Muscle of back (tissue), 11 donors: ENCODE measurements around the gene PDE6B. TPM values are rescaled to one million over a fixed set of nuclear protein-coding genes. Genes with fewer than 3 reads are reported as not detected.
"Not testable (repeated sequence)": the region's sequence is repeated elsewhere in the genome, so short reads cannot be mapped to it uniquely, and the experiment has no call there.

Experiments
- DNase-seq, 3 donors: peaks; one replicate each; pipeline versions ENCODE4 v3.0.0 to v3.0.0-alpha.2; 2013
- polyA plus RNA-seq, 10 donors: library from polyadenylated mRNA; unstranded; fragments of 120-200 nt; gene quantifications; one replicate each; pipeline ENCODE4 v1.2.1, GENCODE V29; 2013; ENCODE audit not compliant: insufficient read length in 10 of 10

The PDE6B gene
- polyA plus RNA-seq, 10 donors: 10.0 to 17.6 (median 12.5) TPM

DNA sequence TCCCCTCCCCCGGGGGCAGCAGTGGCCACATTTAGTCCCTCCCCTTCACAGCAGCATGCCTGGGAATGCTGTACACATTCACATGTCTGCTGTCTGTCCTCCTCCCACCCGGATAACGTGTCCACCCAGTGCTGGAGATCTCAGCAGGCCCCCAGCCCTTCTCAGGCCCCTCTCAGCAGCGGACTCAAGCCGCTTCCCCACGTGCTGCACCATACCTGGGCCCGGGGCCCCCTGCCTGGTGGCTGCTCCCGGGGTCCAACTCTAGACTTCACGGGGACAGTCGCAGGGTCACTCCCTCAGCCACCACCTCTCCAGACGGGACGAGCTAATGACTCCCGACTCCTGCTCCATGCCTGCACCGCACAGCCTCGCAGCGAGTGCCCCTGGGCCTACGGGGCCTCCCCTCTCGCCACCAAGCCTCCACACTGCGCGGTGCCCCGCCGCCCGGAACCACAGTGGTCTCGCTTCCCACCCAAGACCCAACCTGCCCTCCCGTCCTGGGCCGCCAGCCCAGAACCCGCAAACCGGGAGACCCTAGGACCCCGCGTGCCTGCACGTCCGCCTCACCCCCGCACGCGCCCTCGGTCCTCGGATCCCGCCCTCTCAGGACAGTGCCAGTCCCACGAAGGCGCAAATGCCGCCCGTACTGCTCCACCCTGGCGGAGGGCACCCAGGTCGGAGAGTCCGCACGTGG lies 79.0 kb downstream of the PDE6B start:
- no peak for DNase-seq

DNA sequence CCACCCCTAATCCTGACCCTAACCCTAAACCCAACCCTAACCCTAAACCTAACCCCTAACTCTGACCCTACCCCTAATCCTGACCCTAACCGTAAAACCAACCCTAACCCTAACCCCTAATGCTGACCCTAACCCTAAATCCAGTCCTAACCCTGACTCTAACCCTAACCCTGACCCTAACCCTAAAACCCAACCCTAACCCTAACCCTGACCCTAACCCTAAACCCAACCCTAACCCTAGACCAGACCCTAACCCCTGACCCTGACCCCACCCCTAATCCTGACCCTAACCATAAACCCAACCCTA lies 79.6 kb downstream of the PDE6B start:
- DNase-seq: no peak

DNA sequence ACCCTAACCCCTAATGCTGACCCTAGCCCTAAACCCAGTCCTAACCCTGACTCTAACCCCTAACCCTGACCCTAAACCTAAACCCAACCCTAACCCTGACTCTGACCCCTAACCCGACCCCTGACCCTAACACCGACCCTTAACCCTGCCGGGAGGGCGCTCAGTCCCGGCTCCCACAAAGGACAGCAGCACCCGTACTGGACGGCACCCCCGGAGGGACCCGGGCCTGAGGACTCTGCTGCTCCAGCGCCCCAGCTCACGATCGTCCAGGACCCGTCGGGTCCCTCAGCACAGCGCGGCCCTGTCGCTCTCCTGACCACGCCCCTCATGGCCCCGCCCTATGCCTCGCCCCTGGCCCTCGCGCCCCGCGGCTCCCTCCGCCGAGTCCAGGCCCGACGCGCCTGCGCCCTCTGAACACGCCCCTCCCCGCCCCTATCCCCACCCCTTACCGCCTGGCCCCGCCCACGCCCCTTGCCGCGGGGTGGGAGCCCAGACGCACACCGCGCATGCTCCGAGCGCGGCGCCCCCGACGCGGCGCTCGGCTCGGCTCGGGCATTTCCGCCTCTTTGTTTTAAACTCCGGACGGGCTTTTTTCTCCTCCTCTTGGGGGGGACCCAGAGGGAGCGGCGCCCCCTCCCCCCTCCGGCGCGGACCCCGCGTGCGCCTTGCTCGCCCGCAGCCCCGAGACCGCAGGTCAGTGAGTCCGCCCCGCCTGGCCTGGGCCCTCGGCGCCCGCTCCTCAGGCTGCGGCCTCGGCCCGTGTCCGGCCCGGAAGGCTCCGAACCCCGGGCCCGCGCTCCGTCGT lies 80.1 kb downstream of the PDE6B start, which contains the start of gene PCGF3:
PCGF3 (plus strand) TSS at position 555 of the 805 bp plus-strand sequence. CDS start 27,849 bp downstream, outside the sequence.
- peak; percentile 94 to 97 (median 96) for DNase-seq

DNA sequence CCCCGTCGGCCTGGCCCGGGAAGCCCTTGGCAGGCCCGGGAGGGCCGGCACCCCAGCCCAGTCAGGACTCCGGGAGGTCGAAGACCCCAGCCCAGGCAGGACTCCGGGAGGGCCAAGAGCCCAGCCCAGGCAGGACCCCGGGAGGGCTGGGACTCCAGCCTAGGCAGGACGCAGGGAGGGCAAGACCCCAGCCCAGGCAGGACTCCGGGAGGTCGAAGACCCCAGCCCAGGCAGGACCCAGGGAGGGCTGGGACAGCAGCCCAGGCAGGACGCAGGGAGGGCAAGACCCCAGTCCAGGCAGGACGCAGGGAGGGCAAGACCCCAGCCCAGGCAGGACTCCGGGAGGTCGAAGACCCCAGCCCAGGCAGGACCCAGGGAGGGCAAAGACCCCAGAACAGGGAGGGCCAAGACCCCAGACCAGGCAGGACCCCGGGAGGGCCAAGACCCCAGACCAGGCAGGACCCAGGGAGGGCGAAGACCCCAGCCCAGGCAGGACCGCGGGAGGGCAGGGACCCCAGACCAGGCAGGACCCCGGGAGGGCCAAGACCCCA lies 80.8 kb downstream of the PDE6B start:
- not testable (repeated sequence) for DNase-seq

DNA sequence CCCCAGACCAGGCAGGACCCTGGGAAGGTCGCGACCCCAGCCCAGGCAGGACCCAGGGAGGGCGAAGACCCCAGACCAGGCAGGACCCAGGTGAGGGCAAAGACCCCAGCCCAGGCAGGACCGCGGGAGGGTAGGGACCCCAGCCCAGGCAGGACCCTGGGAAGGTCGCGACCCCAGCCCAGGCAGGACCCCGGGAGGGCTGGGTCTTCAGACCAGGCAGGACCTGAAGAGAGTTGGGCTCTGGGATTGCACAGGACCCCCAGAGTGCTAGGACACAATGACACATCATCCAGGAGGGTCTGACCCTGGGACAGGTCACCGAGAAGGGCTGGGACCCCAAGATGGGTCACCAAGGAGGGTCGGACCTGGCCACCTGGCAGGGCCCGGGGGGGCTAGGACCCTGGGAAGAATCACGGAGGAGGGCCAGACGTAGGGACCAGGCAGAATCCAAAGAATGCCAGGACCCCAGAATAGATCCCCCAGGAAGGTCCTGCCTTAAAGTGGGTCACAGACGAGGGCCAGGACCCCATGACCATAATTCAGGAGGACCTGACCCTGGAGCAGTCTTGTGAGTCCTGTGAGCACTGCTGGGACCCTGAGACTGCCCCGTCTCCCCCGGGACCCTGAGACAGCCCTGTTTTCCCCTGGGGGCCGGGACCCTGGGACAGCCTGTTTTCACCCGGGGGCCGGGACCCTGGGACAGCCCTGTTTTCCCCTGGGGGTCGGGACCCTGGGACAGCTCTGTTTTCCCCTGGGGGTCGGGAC lies 81.6 kb downstream of the PDE6B start:
- DNase-seq: no peak

DNA sequence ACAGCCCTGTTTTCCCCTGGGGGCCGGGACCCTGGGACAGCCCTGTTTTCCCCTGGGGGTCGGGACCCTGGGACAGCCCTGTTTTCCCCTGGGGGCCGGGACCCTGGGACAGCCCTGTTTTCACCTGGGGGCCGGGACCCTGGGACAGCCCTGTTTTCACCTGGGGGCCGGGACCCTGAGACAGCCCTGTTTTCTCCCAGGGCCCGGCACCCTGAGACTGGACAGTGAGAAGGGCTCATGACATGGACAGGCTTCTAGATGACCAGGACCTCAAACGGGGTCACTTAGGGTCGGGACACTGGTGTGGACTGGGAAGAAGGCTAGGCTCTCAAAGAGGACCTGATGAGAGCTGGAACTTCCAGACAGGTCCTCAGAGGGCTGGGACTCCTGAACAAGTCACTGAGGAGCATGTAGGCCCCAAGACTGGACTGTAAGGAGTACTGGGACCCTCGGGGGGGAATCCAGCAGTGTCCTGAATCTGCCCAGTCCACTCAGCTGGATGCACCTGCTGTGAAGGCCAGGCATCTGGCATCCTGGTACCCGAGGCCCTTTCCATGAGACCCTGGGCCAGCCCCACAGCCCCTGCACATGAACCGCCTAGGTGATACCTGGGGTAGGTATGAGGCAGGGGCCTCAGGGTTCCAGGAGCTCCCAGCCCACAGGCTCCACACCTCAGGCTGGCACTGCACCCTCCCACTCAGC lies 82.7 kb downstream of the PDE6B start:
- no peak for DNase-seq

DNA sequence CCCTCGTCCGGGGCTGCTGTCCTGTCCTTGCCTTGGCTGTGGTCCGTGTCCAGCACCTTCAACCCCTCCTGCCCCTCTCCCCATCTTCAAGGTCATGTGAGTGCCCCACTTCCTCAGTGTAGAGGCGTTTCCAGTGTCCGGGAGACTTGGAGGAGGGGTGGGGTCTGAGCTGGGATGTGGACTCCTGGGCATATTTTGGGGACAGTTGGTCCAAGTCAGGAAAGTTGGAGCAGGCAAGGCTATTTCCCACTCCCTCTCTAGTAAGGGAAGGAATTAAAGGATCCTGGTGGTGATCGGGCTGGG lies 83.2 kb downstream of the PDE6B start:
- DNase-seq: no peak

DNA sequence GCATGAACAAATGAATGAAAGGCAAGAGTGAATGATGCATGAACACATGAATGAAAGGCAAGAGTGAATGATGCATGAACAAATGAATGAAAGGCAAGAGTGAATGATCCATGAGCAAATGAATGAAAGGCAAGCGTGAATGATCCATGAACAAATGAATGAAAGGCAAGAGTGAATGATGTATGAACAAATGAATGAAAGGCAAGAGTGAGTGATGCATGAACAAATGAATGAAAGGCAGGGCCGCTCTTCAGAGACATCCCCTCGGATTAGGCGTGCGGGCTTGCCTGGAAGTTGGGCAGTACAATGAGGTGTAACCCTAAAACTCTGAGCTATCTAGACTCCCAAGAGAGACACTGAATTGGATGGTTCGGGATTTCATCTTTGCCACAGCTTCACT lies 84.0 kb downstream of the PDE6B start:
- no peak for DNase-seq

DNA sequence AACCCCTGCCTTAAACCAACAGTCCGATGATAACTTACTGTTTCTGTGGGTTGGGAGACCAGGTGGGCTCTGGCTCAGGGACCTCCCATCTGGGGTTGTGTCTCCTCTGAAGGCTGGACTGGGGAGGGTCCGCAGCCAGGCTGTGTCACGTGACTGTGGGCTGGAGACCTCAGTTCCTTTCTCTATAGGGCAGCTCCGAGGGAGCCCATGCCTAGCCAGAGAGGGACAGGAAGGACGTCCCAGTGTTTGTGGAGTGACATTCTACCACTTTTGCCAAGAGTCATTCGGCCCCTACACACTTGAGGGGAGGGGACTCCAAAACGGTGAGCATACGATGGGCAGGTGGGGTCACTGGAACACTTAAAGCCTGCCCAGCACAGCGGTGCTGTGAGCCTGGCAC lies 84.7 kb downstream of the PDE6B start:
- DNase-seq: no peak

DNA sequence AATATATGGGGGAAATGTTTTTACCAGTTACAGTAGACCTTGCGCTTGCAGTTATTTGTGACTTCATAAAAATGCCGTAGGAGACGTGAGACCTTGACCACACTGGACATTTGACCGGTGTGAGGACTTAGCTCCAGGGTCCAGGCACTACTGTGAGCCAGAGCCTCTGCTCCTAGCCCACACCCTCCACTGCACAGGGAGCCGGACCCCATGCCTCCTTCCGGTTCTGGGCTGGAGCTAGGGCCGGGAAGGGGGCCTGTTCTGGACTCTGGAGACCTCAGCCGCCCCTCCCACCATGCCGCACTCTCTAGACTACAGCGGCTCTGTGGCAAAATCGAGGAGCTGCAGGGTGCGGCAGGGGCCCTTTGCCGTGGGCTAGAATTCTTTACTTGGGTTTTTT lies 85.5 kb downstream of the PDE6B start:
- no peak for DNase-seq

DNA sequence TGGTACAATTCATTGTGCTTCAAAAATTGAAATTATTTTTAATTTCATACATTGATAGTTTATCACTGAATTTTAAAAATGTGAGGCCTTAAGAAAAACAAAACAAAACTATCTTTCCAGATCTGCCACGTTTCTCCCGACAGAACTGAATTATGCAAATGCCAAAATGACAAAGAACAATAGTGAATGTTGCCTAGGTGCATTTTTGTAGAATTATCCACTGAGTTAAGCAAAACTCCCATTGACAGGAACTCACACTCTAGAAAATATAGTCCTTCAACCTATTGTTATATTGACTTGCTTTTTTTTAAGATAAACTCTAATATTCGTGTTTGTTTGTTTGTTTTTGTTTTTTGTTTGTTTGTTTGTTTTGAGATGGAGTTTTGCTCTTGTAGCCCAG lies 86.7 kb downstream of the PDE6B start:
- no peak for DNase-seq

DNA sequence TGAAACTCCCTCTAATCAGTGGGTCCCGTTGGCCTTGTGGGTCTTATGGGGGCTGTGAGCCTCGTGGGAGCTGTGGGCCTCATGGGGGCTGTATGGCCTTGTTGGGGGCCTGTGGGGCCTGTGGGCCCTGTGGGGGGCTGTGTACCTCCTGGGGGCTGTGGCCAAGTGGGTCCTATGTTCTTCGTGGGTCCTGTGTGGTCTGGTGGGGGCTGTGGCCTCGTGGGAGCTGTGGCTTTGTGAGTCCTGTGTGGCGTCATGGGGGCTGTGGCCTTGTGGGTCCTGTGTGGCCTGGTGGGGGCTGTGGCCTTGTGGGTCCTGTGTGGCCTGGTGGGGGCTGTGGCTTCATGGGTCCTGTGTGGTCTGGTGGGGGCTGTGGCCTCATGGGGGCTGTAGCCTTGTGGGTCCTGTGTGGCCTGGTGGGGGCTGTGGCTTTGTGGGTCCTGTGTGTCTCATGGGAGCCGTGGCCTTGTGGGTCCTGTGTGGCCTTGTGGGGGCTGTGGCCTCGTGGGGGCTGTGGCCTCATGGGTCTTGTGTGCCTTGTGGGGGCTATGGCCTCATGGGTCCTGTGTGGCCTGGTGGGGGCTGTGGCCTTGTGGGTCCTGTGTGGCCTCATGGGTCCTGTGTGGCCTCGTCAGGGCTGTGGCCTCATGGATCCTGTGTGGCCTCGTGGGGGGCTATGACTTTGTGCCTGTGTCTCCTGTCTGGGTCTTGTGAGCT lies 87.7 kb downstream of the PDE6B start:
- DNase-seq: no peak

DNA sequence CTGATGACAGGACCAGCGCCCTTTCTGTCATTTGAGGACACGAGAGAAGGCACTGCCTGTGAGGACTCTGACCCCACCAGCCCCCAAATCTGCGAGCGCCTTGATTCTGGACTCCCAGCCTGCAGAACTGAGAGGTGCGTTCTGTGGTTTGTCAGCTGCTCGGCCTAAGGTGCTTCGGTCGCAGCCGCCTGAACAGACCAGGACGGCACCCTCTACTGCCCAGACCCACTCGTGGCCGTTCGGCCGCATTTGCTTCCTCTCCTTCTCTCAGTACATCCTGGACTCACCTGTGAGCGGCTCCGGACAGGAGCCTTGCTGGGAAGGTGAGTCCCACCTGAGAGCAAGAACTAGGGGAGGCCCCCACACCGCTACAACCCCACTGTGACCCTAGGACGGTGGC lies 88.7 kb downstream of the PDE6B start:
- DNase-seq: no peak

DNA sequence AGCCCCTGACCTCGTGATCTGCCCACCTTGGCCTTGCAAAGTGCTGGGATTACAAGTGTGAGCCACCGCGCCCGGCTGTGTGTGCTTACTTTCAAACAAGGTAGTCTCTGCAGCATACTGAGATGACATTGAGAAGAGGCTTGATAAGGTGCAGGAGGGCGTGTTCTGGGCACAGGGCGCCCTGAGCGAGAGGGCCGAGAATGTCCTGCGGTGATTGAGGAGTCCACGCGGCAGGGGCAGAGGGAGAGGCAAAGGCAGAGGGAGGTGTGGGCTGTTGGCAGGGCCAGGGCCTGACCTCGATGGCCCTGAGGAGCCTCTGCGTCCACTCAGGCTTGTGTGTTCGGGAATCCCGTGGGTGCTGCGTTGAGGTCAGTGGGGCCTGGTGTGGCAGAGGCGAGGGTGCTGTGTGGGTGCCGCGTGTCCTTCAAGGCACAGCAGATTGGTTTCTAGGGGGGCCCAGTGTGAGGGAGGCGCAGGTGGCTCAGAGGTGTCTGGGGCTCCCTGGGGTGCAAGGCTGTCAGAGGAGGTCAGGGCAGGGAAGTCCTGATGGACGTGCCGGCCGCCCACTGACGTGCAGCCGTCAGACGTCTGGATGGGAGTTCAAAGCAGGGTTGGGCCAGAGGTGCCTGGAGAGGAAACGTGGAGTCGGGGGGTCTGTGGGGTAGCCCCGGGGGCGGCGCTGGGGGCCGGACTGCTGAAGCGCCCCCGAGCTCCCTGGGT lies 92.4 kb downstream of the PDE6B start:
- no peak for DNase-seq

DNA sequence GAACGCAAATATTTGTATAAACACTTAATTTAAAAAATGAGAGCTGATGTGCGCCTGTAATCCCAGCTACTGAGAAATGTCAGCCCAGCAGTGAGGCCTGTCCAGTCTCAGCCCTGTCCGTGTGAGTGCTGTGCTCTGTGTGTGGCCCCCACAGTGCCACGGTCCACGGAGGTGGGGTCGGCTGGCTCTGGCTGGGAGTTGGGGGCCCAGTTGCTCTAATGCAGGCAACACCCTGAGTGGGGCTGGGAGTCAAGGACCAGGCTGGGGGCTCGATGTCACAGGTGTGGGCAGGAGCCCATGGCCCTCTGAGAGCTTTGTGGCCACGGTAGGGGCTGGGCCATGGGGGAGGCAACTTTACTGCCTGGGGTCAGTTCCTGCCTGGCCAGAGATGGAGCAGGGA lies 93.1 kb downstream of the PDE6B start:
- DNase-seq: no peak

Other genes starting within 250 kb of the PDE6B start
- 10 to 100 TPM; 16.5 to 26.8 (median 22.2) TPM for gene ZNF721, start 126.4 kb upstream of the PDE6B start, polyA plus RNA-seq
- 10 to 100 TPM; 21.6 to 54.6 (median 31.9) TPM for gene PIGG, start 126.4 kb upstream of the PDE6B start, polyA plus RNA-seq
- under 1 TPM in 2 of 10 donors, not detected in 8; 0.18 to 0.29 TPM for gene TMEM271, start 49.3 kb upstream of the PDE6B start, polyA plus RNA-seq
- gene ATP5ME, start 48.7 kb downstream of the PDE6B start, polyA plus RNA-seq: 100 to 1,000 TPM; 237 to 384 (median 304) TPM
- gene MYL5, start 49.0 kb downstream of the PDE6B start, polyA plus RNA-seq: 100 to 1,000 TPM; 406 to 976 (median 862) TPM
- 10 to 100 TPM in 9 of 10 donors, 1 to 10 TPM in 1; 9.0 to 25.2 (median 15.9) TPM for gene SLC49A3, start 63.6 kb downstream of the PDE6B start, polyA plus RNA-seq
- gene PCGF3, start 80.3 kb downstream of the PDE6B start, polyA plus RNA-seq: 10 to 100 TPM; 39.9 to 81.1 (median 52.4) TPM
- gene CPLX1, start 200.6 kb downstream of the PDE6B start, polyA plus RNA-seq: under 1 TPM; 0.19 to 0.74 (median 0.29) TPM